Stimulated activated CD8-positive, alpha-beta memory T cell treated with anti-CD3 and anti-CD28 coated beads, Interleukin-4, amount 100 ng/mL, for 48 hours (primary cell): ENCODE results near the gene PARVB.

Experiments
- DNase-seq: peaks from one replicate; pipeline ENCODE4 v3.0.0-alpha.2; 2020

PARVB gene

DNA sequence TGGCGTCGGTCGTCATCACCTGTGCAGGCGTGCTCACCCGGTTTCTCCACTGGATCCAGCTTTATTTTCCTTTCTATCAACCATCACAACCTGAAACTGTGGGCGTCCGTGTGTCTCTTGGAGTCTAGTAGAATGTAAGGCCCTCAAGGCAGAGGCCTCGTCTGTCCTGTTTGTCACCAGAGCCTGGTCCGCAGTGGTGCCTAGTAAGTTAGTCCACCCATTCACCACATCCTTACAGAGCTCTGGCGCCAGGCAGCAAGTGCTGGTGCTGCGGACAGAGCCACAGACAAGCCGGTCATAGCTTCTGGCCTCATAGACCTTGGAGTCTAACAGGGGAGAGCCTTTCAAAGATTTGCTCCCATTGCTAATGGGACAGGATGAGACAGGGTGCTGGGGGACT is 92.2 kb downstream of the PARVB start:
- no peak for DNase-seq

DNA sequence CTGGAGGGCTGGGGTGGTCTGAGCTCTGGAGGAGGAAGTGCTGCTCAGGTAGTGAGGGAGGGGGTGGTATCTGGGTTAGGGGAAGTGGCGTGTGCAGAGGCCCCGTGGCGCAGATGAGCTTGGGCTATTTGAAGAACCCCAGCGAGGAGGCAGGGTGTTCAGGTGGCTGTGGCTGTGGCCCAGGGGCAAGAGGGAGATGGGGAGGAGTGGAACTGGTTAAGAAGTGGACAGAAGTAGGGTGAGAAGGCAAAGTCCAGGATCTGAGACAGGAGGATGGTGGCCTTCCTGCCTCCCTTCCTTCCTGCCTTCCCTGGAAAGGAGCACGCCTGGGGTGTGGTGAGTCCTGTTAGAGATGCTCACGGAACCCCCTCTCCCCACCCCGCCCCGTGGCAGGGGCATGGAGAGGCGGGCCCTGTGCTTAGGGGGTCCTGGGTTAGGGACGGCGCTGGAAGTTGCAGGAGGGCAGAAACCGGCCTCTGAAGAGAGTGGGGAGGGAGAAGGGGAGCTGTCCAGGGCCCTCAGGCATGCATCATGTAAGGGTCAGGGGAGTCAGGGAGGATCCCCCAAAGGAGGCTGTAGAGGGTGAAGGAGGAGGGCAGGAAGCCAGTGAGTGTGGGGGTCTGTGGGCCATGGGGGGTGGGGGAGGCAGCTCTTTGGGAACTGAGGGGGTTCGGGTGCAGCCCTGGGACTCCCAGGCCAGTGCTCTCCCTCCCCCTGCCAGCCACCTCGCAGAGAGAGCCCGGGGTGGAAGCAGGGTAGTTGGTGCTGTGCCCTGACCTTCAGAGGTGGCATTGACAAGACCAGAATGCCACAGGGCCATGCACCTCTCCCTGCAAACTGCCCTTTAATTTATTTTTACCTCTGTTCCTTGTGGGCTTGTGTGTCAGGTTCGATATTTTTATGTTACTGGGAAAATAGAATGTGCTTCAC is 92.9 kb downstream of the PARVB start:
- DNase-seq = no peak

DNA sequence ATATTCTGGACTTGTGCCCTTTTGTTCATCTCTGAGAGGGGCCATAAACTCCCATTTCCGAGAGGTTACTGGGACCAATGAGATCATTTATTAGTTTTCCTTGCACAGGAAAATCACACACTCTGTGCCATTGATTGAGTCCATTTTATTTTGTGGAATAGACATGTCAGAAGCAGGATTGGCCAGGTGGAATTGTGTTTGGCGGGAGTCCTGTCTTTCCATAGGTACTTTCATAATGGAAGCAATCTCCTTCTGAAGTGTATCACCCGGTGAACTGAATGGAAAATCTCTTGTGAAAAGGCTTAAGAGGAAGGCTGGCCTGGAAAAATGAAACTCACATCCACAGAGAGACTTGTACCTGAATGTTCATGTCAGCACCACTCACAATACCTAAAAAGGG is 93.6 kb downstream of the PARVB start:
- no peak for DNase-seq

GRCh38 chr22:44118645-44119315 is 94.7 kb downstream of the PARVB start:
- no peak for DNase-seq

DNA sequence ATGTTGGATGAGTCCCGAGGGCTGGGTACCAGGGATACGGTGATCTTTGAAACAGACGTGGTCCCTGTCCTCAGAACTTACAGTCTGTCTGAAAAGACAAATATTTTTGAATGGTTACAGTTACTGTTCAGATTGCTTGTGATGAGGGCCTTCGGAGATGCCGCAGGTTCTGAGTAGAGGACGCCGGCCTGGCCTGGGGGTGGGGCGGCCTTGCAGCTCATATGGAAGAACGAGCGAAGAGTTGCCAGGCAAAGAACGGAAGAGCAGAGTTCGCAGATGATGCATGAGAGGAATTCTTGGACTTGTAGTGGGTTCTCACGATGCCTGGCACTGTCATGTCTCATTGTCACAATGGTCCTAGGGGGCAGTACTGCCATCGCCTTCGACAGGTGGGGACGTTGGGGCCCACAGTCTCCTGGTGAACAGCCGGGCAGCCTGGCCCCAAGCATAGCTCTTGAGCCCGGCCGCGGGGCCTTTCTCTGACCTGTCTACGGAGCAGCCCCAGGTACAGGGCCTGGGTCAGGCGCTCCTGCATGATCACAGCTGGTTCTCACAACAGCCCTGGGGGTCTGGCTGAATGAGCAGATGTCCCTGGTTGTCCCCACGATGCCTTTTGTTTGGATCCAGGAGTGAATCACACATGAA is 95.7 kb downstream of the PARVB start:
- no peak for DNase-seq

GRCh38 chr22:44120314-44120704 is 96.2 kb downstream of the PARVB start:
- DNase-seq = no peak

- DNase-seq = no peak
Measured at GRCh38 chr22:44125421-44125820, 101.3 kb downstream of the PARVB start.

DNA sequence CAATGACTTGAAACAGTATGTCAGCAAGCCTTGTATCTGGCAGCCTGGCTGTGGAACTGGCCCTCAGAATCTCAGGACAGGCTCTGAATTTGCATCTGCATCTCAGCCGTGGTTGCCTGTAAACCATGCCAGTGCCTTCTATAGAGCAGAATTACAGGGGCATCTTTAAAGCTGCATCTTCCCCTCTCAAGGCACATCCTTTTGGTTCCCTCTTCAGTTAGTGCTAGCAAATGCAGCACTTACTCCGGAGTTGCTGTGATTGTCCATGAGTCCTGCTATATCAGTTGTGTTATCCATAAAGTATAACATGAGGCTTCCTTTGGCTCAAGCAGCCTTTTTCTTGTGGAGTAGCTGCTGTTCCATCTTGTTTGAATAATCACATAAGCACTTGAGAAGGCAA is 102.7 kb downstream of the PARVB start:
- no peak for DNase-seq

DNA sequence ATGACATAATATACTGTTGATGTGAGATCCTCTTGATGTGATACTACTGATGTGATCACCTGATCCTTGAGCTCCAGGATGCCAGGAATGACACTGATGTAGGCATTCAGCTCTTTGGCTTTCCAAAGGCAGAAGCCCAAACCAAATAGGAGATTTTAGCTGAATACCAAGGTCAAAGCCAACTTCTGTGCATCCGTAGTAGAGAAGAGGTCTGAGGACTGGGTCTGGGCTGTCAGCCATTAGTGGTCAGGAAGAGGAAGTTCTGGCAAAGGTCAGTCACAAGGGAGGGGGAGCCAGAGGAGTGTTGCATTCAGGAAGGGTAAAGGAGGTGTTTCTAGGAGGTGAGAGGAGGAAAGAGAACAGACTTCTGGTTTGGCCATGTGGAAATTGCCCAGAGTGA is 103.3 kb downstream of the PARVB start:
- DNase-seq = no peak

DNA sequence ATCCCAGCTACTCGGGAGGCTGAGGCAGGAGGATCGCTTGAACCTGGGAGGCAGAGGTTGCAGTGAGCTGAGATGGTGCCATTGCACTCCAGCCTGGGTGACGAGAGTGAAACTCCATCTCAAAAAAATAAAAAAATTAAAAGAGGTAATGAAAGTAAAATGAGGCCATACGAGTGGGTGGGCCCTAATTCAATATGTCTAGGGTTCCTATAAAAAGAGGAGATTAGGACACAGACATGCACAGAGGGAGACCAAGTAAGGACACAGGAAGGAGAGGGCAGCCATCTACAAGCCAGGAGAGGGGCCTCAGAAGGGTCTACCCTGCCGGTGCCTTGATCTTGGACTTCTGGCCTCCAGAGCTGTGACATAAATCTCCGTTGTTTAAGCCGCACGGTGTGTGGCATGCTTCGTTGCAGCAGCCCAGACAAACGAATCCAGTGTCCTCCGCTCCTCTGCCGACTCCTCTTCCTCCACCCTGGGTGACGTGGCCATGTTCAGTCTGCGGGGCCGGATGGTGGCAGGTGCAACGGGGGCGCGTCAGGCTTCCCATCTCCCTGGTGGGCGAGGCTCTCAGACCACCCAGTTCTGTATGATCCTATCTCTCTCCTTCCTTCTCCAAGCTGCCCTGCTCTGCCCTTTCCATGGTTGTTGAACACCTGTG is 105.0 kb downstream of the PARVB start:
- no peak for DNase-seq

GRCh38 chr22:44129619-44129976 is 105.5 kb downstream of the PARVB start:
- no peak for DNase-seq

- DNase-seq = no peak
Measured at GRCh38 chr22:44130076-44130711, 106.1 kb downstream of the PARVB start.

DNA sequence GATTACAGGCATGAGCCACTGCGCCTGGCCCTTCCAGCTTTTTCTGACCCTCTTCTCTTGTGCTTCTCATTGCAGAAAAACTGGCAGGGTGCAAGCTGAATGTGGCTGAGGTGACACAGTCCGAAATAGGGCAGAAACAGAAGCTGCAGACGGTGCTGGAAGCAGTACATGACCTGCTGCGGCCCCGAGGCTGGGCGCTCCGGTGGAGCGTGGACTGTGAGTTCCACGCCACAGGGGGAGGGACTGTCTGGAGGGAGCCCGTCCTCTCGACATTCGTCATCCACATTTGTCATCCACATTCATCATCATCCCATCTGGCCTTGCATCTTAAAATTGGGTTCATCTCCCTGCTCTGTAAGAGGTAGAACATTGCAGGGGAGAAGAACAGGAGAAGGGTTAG is 107.3 kb downstream of the PARVB start:
- DNase-seq = no peak

DNA sequence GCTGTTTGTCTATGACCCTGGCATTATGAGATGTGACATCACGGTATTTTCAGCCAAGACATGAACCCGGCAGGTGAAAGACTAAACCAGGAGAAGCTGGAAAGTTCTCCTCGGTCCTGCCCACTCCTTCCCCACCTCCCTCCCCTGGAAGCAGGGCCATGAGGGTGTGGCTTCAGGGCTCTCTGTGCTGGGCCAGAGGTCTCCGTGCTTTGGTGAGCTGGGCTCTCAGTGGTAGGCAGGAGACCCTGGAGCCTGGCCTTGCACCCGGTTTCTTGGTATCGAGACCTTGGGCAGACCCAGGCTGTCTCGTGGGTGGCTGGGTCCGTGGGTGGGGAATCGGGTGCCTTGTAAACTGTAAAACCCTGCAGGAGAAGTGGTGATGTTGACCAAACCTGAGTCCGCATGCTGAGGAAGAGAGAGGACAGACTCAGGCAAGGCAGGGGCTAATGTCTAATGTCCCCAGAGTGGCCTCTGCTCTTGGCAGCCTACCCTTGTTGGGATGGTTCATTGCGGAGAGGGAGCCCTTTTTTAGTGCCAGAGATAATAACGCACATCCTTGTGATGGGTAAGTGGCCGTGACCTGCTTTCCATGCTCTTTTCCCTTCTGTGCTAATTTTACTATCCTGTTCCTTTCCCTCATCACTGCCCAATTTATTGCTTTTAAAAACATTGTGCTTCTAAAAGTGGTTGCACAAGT is 108.0 kb downstream of the PARVB start:
- no peak for DNase-seq

GRCh38 chr22:44132724-44133123 is 108.6 kb downstream of the PARVB start:
- no peak for DNase-seq

GRCh38 chr22:44133161-44133560 is 109.1 kb downstream of the PARVB start:
- no peak for DNase-seq

GRCh38 chr22:44133901-44134571 is 109.9 kb downstream of the PARVB start:
- no peak for DNase-seq

DNA sequence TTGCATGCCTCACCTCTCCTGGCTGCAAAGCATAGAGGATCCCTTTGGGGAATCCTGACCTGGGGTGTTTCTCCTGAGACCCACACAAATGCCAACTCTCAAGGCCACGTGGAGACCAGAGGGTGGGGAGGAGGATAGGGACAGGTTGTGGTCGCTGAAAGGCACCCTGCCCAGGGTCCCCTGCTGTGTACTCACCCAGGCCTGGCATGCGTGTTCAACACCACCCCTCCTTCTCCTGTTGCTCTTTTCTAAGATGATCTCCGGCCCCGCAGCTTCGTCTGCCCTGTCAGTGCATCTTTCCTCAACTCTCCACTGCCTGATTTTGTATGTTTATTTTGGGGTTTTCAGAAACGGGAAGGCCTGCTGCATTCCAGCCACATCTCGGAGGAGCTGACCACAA is 112.0 kb downstream of the PARVB start:
- DNase-seq = no peak

DNA sequence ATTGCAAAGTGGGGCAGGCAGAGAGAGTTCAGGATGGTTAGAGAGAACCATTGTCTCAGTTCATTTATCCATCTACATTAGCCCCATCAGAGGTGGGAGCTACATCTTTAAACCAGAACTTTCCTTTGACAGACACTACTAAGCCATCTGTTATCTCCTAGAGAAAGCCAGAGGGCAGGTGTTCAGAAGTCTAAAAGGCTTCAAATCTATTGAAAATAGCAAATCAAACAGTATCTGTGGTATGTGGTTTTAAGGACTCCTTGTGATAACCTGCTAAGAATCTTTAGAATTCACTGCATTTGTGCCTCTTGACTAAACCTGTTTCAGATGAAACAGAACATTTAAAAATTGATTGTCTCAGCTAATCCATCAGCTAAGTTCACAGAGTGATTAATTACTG is 112.7 kb downstream of the PARVB start:
- DNase-seq = no peak

GRCh38 chr22:44137415-44137814 is 113.3 kb downstream of the PARVB start:
- no peak for DNase-seq

DNA sequence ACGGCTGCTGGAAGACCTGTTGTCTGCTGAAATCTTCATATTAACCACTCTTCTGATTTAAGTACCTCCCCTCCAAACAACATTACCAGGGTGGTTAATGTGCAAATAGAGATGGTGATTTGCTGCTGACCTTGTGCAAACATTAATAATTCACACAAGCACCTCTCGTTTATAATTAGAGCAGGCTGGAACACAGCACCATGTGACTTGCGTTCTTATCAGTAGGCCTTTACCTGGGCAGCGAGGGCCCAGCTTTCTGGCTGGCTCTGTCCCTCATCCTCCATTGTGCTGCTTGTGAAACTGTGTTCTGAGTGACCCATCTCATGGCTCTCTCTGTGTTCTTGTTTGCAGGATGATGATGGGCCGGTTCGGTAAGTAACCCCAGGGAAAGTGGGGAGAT is 115.7 kb downstream of the PARVB start:
- no peak for DNase-seq
